GM21723 (cell line): Measurements from ENCODE around the gene ACAD9.
"Not testable (repeated sequence)": the region's sequence is repeated elsewhere in the genome, so short reads cannot be mapped to it uniquely, and the experiment has no call there.

ENCODE experiments used
- ATAC-seq: cut with Tn5 transposase; IDR thresholded peaks from one replicate; pipeline ENCODE4 v1.9.1; 2021; ENCODE audit warnings: mild to moderate bottlenecking, moderate library complexity; ENCODE audit not compliant: unreplicated experiment

Gene ACAD9

GRCh38 chr3:128879125-128879969 lies at the start of gene ACAD9:
Gene ACAD9, plus strand, starts transcription at chr3:128879620. Its CDS starts 72 bp downstream, at chr3:128879692.
- ATAC-seq = peak; percentile 87

GRCh38 chr3:128829925-128830625 lies 49.3 kb upstream of the ACAD9 start:
- not testable (repeated sequence) for ATAC-seq

DNA sequence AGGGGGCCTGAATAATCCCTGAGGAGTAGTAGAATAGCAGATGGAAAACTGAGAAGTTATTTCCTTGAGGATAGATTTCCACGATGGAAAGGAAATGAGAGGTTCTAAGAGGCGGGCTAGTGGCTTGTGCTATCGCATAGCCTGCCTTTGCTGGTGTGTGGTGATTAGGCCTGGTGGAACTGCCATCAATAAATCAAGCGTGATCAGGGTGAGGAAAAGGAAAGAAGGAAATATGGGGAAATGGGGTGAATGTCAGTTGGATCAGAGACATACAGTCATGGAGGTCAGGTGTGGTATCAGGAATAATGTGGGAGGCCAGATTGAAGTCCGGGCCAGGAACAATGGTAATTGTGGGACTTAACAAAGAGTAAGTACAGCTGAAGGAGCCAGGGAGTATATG lies 48.7 kb upstream of the ACAD9 start:
- not testable (repeated sequence) for ATAC-seq

GRCh38 chr3:128832979-128833378 lies 46.4 kb upstream of the ACAD9 start:
- ATAC-seq = not testable (repeated sequence)

GRCh38 chr3:128835096-128835495 lies 44.3 kb upstream of the ACAD9 start:
- no peak for ATAC-seq

DNA sequence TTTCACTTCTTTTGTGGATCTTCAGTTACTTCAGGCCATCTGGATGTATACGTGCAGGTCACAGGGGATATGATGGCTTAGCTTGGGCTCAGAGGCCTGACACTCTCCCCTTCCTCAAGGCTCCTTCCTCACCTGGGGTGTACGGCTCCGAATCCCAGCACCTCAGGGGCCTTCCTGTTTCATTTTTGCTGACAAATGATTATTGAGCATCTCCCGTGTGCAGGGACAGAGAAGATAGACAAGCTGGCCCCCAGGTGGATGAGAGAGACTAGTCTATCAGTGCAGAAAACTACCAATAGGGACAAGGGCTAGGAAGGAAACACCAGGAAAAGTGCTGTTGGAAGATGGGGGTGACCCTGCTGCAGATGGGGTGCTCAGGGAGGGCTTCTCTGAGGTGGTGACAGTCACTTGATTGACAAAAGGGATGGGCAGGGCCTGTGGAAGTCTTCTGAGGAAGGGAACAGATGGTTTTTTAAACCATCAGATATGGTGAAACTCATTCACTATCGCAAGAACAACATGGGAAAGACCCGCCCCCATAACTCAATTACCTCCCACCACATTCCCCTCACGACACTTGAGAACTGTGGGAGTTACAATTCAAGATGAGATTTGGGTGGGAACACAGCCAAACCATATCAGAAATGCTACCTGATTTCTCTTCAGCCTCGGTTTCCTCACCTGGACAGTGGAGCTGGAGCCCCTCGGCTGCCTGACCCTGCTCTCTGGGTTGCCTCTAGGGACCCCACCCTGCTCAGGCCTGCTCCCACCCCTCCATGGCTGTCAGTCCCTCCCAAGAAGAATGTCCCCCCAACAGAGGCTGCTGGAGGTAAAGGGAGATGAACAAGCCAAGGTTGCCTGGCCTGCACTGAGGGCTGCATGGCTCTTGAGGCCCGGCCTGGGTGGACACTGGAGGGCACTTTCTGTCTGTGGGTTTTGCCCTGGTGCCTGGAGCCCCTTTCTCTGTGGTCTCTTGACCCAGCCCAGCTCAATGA lies 37.2 kb upstream of the ACAD9 start:
- ATAC-seq = no peak

DNA sequence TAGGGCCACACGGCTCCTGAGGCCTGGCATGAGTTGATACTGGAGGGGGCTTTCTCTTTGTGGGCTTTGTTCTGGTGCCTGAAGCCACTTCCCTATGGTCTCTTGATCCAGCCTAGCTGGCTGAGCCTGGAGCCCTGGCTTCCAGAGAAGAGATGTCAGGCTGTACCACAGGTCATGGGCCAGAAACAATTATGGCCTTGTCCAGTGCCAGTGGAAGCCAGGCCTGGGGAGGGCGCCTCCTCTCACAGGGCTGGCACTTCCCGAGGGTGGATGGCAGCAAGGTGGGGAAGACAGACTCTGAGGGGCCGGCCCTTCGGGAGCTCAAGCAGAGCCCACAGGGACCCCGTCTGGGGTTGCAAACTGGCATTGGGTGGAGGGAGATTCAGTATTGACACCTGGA lies 34.9 kb upstream of the ACAD9 start:
- ATAC-seq = no peak

GRCh38 chr3:128845119-128845777 lies 34.2 kb upstream of the ACAD9 start:
- no peak for ATAC-seq

- ATAC-seq = peak; percentile 88
Observed at GRCh38 chr3:128845778-128846485, 33.5 kb upstream of the ACAD9 start.

- peak; percentile 15 for ATAC-seq
Observed at GRCh38 chr3:128846486-128846891, 32.9 kb upstream of the ACAD9 start.

GRCh38 chr3:128847666-128848370 lies 31.6 kb upstream of the ACAD9 start:
- ATAC-seq = no peak

DNA sequence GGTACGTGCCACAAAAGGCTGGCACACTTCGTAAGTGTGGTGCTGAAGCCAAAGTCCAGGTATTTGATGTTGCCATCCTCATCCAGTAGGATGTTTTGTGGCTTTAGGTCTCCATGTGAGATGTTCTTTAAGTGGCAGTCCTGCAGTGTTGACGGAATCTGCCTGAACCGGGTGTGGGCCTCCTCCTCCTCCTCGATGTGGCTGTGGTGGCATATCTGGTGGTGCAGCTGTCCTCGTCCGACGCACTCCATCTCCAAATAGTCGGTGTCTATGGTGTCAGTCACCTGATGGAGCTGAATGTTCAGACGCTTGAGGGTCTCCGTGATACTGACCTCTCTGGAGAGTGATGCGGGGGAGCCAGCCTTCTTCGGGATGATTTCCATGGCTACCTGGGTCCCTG lies 30.5 kb upstream of the ACAD9 start:
- no peak for ATAC-seq

DNA sequence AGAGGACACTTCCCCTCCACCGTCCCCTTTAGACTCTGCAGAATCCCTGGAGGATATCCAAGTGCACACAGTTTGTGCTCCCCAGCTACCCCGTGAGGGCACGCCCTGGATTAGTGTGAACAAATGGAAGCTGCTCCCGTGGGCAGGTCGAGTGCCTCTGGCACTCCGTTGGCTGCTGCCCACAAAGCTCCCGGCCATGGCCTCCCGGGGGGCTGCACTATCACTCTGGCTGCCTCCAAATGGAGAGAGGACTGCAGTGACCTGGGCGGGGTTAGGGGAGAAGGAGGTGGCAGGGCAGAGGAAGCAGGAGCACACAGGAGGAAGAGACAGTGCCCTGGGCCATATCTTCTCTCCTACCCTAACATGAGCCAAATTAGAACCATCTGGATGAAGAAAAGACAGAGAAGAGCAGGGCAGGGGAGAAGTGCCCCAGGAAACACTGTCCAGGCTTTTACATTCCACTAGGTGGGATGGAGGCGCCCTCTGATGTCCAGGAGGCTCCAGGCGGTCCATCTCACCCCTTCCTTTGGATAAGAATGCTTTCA lies 29.4 kb upstream of the ACAD9 start:
- ATAC-seq = no peak

- no peak for ATAC-seq
Observed at GRCh38 chr3:128850544-128850943, 28.9 kb upstream of the ACAD9 start.

GRCh38 chr3:128851601-128852000 lies 27.8 kb upstream of the ACAD9 start:
- ATAC-seq = no peak

DNA sequence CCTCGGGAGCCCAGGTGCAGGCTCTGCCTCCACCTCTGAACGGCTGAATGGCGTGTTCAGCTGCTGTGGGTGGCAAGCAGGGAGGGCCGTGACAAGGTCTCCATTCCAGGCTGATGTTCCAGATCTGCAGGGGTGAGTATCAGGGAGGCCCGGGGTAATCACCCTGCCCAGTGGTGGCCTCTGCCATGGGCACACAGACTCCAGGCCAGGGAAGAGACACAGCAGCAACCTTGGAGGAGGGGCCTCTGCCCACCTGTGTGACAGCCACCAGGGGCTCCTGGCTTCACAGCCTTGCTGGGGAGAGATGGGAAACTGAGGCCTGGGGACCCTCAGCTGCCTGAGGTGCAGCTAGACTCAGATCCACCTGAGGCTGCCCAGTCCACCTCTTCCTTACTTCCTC lies 25.6 kb upstream of the ACAD9 start:
- no peak for ATAC-seq

GRCh38 chr3:128854475-128854874 lies 24.9 kb upstream of the ACAD9 start:
- no peak for ATAC-seq

DNA sequence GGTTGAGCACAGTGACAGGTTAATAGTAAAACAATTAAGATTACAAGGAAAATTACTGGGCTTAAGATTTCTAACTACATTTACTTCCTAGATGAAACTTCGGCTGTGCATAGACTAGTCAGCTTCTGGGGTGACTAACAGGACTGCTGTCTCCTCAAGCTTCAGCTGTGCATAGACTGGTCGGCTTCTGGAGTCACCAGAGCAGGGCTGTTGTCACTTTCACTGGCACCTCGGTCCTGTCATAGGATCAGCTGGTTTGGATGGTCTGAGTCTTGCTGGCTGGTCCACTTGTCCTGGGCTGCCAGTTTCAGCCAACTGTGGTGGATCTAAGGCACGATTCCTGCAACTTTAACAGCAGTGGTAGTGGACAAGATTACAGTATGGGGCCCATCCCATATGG lies 23.9 kb upstream of the ACAD9 start:
- ATAC-seq = no peak

DNA sequence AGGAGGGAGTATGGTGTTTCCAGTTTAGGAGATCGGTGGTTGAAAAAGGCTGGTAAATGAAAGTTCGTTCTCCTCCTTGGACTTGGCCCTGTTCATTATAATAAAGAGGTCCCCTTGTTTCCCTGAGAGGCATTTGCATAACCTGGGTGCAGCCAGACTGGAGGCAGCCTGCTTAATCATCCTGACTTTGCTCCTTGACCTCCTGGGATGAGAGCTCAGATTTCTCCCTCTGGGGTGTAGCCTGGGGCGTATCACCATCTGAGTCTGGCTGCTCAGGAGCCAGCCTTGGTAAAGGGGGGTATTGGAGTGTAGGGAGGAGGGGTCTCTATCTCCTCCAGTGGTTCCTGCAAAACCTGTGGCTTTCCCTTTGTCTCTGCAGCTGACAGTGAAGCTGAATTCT lies 21.3 kb upstream of the ACAD9 start:
- no peak for ATAC-seq
